Kidney (tissue), 14 donors: ENCODE measurements around the gene SRM. TPM values are rescaled to one million over a fixed set of nuclear protein-coding genes. Genes with fewer than 3 reads are reported as not detected.

ENCODE experiments used
- DNase-seq, 5 donors: peaks; one replicate each; pipeline ENCODE4 v3.0.0-alpha.2; 2013 to 2020
- FAIRE-seq: peaks from 2 replicates; lab custom pipeline; 2012; peaks lifted over from hg19 to GRCh38; lab: Jason Lieb, UNC
- H3K27ac ChIP-seq, 2 donors: one replicate each; pipeline ENCODE4 v1.7.0; 2013; ENCODE audit warnings: low read depth in 2 of 2, low read length in 2 of 2, inconsistent platforms in 1 of 2
- H3K27me3 ChIP-seq: one replicate; pipeline ENCODE4 v1.7.1; 2013; ENCODE audit warnings: low read length, inconsistent platforms; ENCODE audit not compliant: control insufficient read depth, insufficient read depth
- H3K36me3 ChIP-seq, 3 donors: one replicate each; pipeline versions ENCODE4 v1.7.0 to v1.7.1; 2013; ENCODE audit warnings: low read length in 3 of 3, control low read depth in 1 of 3, inconsistent platforms in 1 of 3; ENCODE audit not compliant: insufficient read depth in 3 of 3, control insufficient read depth in 2 of 3
- H3K4me1 ChIP-seq, 3 donors: one replicate each; pipeline versions ENCODE4 v1.7.0 to v1.7.1; 2013; ENCODE audit warnings: low read length in 3 of 3, inconsistent platforms in 1 of 3, low read depth in 1 of 3; ENCODE audit not compliant: control insufficient read depth in 2 of 3, insufficient read depth in 2 of 3
- H3K4me3 ChIP-seq, 3 donors: one replicate each; pipeline versions ENCODE4 v1.7.0 to v1.8.1; 2013; ENCODE audit warnings: low read length in 3 of 3, control low read depth in 1 of 3, inconsistent platforms in 1 of 3
- H3K9ac ChIP-seq, 3 donors: one replicate each; pipeline versions ENCODE4 v1.7.0 to v1.7.1; 2013; ENCODE audit warnings: low read length in 3 of 3, control low read depth in 1 of 3, inconsistent platforms in 1 of 3
- H3K9me3 ChIP-seq, 3 donors: one replicate each; pipeline versions ENCODE4 v1.7.0 to v1.7.1; 2013; ENCODE audit warnings: low read length in 3 of 3, control low read depth in 1 of 3, inconsistent platforms in 1 of 3; ENCODE audit not compliant: control insufficient read depth in 2 of 3, insufficient read depth in 1 of 3
- intact Hi-C: fragments of 100-400 bp; cut with DNase I; formaldehyde crosslinking; loops from one replicate; pipeline ENCODE4 v1.11.1; 2022
- polyA plus RNA-seq: library from polyadenylated mRNA; stranded (reverse); fragments of 350-450 nt; fragmentation: Illumina TruSeq; extraction: RNeasy Lipid Tissue Mini Kit (QIAGEN cat#74804); gene quantifications from one replicate; pipeline ENCODE4 v1.2.3, GENCODE V29; 2014; ENCODE audit warnings: low read depth, low replicate concordance; ENCODE audit not compliant: insufficient read depth
- total RNA-seq: library from RNA; stranded (reverse); fragmentation: NEBNext Ultra II Directional; extraction: Animal tissue kit (Norgen Biotek cat#: 25700); gene quantifications from one replicate; pipeline ENCODE4 v1.2.1, GENCODE V29; 2021
- TF ChIP-seq, protein P1 (sequence below): IDR thresholded peaks from 3 replicates; pipeline ENCODE4 v1.5.1; 2012; ENCODE audit warnings: mild to moderate bottlenecking, moderate library complexity, borderline replicate concordance; ENCODE audit not compliant: insufficient read depth; ENCODE audit errors: extremely low read depth
- donor health status: control.
- donor health status: control.
- donor health status: control.
- donor health status: control.
- donor health status: control.
- donor health status: DM: yes; HTN: yes; CAD: no.
- donor health status: Normal renal cell carcinoma (clear cell type).

The SRM gene
- total and polyA plus RNA-seq, 2 donors from 2014 or later = 52.9 to 59.5 TPM

DNA sequence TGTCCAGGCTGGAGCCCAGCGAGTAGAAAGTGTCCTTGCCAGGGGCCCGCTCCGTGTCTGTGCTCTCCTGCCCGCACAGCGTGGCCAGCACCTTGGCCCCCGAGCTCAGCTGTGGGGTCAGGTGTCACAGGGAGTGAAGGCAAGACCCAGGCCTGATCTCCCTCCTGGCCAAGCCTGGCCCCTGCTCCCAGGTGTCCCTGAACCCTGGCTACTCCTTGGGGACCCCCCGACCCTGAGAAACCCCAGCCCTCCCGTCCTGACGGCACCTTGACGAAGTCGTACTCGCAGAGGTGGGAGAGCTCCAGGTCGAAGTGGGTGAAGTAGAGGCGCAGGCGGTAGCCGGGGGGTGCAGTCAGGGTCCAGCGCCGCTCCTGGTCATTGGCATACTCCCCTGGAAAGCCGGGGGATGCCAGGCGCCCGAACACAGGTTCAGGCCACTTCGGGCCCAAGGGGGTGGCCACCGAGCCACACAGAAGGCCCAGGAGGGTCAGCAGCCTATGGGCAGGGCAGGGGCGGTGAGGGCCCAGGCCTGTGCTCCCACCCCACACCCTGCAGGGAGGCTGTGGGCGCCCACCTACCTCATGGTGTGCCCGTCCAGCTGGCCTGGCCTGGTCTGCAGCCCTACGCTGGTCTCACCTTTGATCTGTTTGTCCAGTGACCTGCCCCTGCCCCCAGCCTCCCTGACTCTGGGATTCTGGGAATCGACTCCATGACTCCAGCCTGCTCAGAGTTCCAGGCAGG lies 13.0 kb downstream of the SRM start, which contains the start of gene MASP2:
TSS of gene MASP2 (minus strand) at position 615 of the 741 bp plus-strand sequence. CDS start at position 583, 32 bp downstream.
- Histone ChIP-seq H3K9me3 (no peaks in the 10 kb centered on the region), H3K9ac (no peak within 1 kb of the TSS), H3K27me3 (no peaks in the 10 kb centered on the region), H3K4me3 (no peak within 1 kb of the TSS), H3K36me3 (no peaks in the 10 kb centered on the region), H3K27ac (no peak within 1 kb of the TSS), H3K4me1 (no peaks in the 10 kb centered on the region)
- FAIRE-seq (no peak), DNase-seq (peak in 2 of 5 donors; percentile 34 to 67)
- TF ChIP-seq, protein P1, sequence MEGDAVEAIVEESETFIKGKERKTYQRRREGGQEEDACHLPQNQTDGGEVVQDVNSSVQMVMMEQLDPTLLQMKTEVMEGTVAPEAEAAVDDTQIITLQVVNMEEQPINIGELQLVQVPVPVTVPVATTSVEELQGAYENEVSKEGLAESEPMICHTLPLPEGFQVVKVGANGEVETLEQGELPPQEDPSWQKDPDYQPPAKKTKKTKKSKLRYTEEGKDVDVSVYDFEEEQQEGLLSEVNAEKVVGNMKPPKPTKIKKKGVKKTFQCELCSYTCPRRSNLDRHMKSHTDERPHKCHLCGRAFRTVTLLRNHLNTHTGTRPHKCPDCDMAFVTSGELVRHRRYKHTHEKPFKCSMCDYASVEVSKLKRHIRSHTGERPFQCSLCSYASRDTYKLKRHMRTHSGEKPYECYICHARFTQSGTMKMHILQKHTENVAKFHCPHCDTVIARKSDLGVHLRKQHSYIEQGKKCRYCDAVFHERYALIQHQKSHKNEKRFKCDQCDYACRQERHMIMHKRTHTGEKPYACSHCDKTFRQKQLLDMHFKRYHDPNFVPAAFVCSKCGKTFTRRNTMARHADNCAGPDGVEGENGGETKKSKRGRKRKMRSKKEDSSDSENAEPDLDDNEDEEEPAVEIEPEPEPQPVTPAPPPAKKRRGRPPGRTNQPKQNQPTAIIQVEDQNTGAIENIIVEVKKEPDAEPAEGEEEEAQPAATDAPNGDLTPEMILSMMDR = no peak
- intact Hi-C loops = no loop called here

DNA sequence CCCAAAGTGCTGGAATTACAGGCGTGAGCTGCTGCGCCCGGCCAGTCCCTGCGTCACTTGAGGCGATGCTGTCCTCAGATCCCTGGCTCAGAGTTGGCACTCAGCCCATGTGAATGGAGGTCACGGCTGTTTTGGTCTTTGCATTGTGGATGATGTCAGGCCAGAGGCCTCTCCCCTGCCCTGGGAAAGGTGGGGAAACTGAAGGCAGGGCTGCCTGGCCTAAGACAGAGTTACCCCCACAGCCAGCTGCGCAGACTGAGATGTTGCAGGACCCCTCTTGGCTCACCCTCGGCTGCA lies 13.6 kb downstream of the SRM start:
- Histone ChIP-seq H3K36me3 (no peaks in the 10 kb centered on the region), H3K4me1 (no peaks in the 10 kb centered on the region), H3K27me3 (no peaks in the 10 kb centered on the region), H3K9ac (no peak overlapping the region), H3K9me3 (no peaks in the 10 kb centered on the region), H3K4me3 (no peak overlapping the region), H3K27ac (no peak overlapping the region)
- TF ChIP-seq, protein P1 = no peak
- FAIRE-seq (no peak), DNase-seq (peak in 2 of 5 donors; percentile 21 to 64)
- intact Hi-C loops = no loop called here

DNA sequence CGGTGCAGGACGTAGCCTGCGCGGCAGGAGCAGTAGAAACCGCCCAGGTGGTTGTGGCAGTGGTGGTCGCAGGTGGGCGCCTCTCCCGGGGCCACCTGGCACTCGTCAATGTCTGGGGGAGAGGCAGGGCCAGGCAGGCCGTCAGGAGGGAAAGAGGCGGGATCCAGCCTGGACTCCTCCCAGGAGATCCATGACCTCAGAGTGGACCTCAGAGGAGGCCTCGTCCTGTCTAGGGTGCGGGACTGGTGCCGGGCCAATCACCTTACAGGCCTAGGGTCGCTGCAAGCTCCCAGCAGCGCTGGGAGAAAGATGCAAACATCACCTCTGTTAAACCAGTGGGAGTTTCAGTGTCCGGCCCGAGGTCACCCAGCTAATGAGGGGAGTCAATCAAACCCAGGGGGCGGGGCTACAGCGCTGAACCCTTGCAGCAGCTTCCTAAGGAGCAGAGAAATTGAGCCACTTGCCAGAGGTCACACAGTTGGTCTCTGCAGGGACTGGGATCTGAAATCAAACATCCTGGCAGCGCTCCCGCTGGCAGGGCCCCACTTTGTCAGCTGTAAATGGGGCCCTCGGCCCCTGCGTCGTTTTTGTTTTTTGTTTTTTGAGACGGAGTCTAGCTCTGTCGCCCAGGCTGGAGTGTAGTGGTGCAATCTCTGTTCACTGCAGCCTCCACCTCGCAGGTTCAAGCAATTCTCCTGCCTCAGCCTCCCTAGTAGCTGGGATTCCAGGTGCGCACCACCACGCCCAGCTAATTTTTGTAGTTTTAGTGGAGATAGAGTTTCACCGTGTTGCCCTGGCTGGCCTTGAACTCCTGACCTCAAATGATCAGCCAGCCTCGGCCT lies 14.2 kb downstream of the SRM start:
- Histone ChIP-seq H3K9me3 (peaks cover 0 to 1% (median 0%) of the 10 kb centered on the region in 3 donors), H3K36me3 (no peaks in the 10 kb centered on the region), H3K4me3 (no peak overlapping the region), H3K4me1 (no peaks in the 10 kb centered on the region), H3K27me3 (no peaks in the 10 kb centered on the region), H3K27ac (no peak overlapping the region), H3K9ac (no peak overlapping the region)
- FAIRE-seq = no peak
- intact Hi-C loops = no loop called here
- peak; percentile 49 to 74 (median 66) for DNase-seq
- TF ChIP-seq, protein P1 = no peak
